ENCODE results near the gene RAB4A.

- TF ChIP-seq POLR2AphosphoS5 (IDR thresholded peaks at IDR 0.05): no peak
- TF ChIP-seq POLR2A (IDR thresholded peaks at IDR 0.05): no peak
- no peak for TF ChIP-seq CTCF (IDR thresholded peaks at IDR 0.05)
Observed at GRCh38 chr1:229244091-229244490, 26.8 kb upstream of the RAB4A start.

Data from upper lobe of left lung (tissue), 4 donors.